Stimulated activated CD8-positive, alpha-beta memory T cell treated with anti-CD3 and anti-CD28 coated beads, Interleukin-2, amount 100 ng/mL, for 1 hour (primary cell): ENCODE data around the gene FAR1.

Source experiments
- DNase-seq, 2 donors: peaks; one replicate each; pipeline ENCODE4 v3.0.0-alpha.2; 2020; ENCODE audit warnings: low read depth in 2 of 2

The FAR1 gene

GRCh38 chr11:13777341-13777985 is 109.0 kb downstream of the FAR1 start:
- DNase-seq: no peak

- no peak for DNase-seq
Measured at GRCh38 chr11:13778345-13778744, 109.9 kb downstream of the FAR1 start.

- no peak for DNase-seq
Measured at GRCh38 chr11:13781153-13781552, 112.7 kb downstream of the FAR1 start.
